HG03196 (cell line): ENCODE results near the gene ABI1.
"Not testable (repeated sequence)": the region's sequence is repeated elsewhere in the genome, so short reads cannot be mapped to it uniquely, and the experiment has no call there.

Source experiments
- ATAC-seq: cut with Tn5 transposase; IDR thresholded peaks from one replicate; pipeline ENCODE4 v1.9.1; 2021; ENCODE audit not compliant: unreplicated experiment

ABI1 gene

DNA sequence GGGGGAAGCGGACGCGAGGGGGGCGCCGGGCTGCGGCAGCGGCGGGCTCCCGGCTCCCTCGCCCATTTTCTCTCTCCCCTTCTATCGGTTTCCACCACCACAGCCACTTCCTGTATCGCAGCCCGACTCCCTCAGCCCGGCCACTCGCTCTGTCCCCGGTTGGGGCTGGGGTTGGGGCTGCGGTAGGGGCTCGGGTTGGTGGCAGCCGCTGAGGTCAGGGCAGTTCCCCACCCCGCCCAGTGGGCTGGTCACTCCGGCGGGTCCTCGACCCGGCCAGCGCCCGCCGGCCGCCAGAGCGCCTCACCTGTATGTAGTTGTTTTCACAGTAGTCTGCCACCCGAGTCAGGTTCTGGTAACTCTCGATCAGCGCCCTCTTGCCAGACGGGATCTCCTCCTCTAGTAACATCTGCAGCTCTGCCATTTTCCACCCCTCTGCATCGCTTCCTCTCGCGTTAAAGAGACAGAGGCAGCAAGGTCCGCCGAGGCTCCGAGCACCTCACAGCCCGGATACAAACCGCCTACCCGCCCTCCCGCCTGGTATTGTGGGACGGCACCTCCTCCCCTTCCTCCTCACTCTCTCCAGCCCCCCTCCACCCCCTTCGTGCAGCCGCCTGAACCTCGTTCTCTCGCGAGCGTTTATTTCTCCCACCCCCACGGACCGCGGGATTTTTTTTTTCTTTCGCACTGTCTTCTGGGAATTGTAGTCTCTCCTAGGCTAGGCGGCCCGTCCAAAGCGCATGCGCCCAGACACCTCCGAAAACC, at the start of gene ABI1:
Gene ABI1 (minus strand): TSS at position 516 of the 762 bp plus-strand sequence. CDS start 95 bp downstream, at position 421.
- ATAC-seq = peak; percentile 66

DNA sequence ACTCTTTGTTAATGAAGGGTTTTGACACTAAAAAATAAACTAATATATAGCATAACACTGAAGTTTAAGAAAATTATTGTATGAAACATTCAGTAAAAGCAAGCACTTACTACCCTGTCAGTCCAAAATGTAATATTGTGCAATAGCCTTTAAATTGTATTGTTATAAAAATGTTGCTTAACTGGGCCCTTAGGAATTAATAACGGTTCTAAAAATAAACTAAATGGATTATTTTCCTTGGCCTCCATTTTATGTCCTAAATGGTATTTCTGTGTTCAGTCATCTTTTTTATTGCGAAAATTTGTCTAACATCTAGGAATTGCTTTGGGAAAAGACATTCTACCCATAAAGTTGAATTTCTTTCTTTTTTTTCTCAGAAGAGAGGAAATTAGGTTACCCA, 49.0 kb upstream of the ABI1 start:
- no peak for ATAC-seq

DNA sequence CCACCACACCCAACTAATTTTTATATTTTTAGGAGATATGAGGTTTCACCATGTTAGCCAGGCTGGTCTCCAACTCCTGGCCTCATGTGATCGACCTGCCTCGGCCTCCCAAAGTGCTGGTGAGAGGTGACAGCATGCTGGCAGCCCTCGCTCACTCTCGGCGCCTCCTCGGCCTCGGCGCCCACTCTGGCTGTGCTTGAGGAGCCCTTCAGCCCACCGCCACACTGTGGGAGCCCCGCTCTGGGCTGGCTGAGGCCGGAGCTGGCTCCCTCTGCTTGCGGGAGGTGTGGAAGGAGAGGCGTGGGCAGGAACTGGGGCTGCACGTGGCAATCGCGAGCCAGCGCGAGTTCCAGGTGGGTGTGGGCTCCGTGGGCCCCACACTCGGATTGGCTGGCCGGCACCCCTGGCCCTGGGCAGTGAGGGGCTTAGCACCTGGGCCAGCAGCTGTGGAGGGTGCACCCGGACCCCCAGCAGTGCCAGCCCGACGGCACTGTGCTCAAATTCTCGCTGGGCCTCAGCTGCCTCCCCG, 44.6 kb upstream of the ABI1 start:
- not testable (repeated sequence) for ATAC-seq

DNA sequence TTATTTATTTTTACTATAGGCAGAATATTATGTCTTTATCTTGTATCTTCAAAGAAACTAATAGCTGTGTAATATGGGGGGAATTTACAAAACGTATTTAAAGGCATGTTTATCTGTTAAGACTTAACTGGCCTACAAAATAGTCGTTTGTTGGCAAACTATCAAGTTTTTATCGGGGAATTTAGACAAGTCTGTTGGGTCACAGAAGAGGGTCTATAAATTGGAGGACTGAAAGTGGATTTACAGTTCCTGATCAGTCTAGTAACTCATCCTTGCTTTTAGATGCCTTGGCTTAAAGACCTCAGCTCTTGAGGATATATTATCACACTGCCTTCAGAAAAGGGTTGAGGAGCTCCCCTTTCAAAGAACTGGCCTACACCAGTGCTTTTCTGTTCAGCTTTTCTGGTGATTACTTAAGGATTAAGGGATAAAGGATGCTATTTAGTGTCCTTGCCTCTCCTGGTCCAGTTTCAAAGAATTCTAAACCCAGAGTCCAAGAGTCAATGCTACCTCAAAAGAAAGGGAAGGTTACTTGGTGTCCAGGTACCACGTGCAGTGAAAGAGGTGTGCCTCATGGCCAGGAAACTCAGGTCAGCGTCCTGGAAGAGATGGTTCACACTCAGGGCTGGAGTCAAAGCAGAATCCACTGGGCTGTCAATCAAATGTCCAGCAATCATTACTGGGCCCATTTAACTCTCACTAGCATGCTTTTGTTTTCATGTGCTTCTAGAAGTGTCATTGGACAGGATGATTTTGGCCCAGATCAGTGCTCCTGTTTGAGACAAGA, 42.9 kb upstream of the ABI1 start:
- ATAC-seq = no peak

DNA sequence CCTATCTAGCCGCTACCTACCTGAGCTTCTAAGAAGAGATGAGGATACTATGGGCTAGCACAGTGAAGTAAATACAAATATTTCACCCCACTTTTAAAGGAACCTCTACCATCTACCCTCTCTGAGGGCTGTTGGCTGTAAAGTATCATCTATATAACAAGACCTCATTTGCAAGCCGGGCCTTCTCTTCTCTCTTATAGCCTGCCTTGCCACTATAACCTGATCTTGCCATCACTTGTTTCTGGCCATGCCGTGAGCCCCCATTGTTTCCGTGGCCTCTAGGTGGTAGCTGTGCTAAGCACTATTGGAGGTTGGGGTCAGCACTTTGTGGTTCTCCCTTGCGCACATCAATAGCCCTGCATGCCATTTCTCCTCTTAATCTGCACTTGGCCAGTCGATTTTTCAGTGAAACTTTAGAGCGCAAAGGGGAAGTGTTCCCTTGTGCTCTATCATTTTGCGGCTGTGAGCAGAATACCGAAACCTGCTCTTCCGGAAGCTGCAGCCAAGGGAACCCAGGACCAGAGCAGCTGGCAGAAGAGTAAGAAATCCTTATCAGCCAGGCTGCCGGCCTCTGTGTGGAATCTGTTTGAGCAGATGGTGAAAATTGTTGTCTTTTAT, 31.7 kb upstream of the ABI1 start:
- ATAC-seq = not testable (repeated sequence)

DNA sequence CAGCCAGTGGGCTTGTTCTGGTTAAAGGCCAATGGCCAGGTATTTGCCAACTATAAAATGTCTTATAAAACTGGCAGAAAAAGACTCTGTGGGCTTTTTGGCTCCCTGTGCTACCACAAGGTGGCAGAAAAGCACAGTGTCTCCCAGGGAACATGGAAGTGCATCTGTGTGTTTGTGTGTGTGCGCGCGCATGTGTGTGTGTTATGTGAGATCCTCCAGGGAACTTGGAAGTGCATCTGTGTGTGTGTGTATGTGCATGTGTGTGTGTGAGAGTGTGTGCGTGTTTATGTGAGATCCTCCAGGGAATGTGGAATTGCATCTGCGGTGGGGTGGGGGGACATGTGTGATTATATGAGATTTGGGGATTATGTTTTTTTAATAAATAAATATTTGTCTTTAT, 30.2 kb upstream of the ABI1 start:
- no peak for ATAC-seq

DNA sequence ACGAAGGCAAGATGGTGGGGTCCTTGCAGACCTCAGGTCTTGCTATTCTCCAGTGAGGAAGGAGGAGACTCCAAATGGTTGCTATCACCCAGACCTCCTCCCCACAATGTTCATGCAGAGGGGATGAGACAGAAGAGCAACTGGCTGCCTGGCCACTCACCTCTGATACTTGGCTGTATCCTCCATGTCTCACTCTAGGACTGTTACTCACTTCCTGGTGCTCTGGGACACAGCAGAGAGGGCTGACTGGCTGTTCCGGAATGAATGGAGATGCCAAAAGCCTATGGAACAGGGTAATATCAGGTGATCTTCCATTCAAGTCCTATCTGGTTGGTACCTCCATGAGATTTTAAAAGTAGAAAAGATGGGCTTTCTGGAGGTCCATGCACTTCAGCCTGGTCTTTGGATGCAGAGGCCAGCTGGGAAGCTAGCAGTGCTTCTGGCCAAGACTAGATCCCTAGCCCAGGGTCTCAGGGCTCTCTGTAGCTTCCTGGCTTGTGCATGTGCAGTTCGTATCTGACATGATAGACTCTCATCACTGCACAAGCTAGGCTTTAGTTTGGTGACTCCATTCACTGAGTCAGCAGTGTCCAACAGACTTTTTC, 27.0 kb upstream of the ABI1 start:
- ATAC-seq = no peak

GRCh38 chr10:26881600-26882331, 21.0 kb upstream of the ABI1 start:
- ATAC-seq = no peak

GRCh38 chr10:26879744-26880143, 19.0 kb upstream of the ABI1 start:
- ATAC-seq = no peak

GRCh38 chr10:26870766-26871165, 10.0 kb upstream of the ABI1 start:
- no peak for ATAC-seq

GRCh38 chr10:26869528-26869927, 8.8 kb upstream of the ABI1 start:
- ATAC-seq = no peak

DNA sequence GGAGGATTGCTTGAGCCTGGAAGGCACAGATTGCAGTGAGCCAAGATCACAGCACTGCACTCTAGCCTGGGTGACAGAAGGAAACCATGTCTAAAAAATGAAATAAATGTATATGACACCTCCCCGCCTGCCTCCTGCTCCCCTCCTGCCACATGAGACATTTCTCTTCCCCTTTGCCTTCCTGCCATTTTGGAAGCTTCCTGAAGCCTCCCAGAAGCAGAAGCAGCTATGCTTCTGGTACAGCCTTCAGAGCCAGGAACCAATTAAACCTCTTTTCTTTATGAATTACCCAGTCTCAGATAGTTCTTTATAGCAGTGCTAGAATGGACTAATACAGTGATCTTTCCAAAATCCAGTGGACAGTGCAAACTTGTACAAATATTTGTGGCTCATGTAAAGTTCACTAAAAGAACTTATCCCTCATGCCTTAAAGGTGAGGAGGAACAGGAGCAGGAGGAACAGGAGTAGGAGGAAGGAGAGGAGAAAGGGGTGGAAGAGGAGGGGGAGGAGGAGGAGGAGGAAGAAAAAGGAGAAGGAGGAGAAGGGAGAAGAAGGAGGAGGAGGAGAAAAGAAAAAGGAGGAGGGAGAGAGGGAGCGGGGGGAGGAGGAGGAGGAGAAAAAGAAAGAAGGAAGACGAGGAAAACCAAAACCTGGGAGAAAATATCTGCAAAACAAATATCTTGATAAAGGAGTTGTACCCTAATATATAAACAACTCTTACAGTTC, 2.8 kb upstream of the ABI1 start:
- no peak for ATAC-seq

DNA sequence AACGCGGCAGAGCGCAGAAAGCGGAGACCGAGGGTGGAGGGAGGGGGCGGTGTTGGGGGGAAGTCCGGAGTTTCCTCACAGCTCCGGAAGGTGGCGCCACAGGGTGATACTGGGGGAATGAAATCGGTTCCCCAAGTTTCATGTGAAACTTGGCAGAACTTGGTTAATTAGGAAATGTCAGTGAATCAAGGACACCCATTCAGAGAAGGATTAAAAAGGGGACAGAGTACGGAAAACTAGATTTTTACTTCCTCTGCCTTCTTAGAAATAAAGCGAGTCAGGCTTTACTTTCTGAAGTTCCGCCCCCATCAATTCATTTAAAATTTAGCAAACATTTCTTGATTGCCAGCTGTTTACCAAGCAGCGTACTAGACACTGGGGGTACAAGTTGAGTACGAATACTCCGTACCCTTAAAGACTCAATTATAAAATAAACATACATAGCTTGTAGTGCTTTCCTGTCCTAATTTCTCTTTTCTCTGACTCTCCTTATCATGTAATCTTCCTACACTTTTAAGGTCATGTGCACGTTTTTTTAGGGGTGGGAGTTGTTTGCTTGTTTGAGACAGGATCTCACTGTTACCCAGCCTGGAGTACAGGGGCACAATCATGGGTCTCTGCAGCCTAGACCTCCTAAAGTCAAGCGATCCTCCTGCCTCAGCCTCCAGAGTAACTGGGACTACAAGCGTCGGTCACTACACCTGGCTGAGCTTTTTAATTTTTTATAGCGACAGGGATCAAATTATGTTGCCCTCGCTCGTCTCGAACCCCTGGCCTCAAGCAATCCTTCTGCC, 644 bp upstream of the ABI1 start:
- no peak for ATAC-seq

- ATAC-seq = peak; percentile 24
Observed at GRCh38 chr10:26860102-26860442, 686 bp downstream of the ABI1 start.

DNA sequence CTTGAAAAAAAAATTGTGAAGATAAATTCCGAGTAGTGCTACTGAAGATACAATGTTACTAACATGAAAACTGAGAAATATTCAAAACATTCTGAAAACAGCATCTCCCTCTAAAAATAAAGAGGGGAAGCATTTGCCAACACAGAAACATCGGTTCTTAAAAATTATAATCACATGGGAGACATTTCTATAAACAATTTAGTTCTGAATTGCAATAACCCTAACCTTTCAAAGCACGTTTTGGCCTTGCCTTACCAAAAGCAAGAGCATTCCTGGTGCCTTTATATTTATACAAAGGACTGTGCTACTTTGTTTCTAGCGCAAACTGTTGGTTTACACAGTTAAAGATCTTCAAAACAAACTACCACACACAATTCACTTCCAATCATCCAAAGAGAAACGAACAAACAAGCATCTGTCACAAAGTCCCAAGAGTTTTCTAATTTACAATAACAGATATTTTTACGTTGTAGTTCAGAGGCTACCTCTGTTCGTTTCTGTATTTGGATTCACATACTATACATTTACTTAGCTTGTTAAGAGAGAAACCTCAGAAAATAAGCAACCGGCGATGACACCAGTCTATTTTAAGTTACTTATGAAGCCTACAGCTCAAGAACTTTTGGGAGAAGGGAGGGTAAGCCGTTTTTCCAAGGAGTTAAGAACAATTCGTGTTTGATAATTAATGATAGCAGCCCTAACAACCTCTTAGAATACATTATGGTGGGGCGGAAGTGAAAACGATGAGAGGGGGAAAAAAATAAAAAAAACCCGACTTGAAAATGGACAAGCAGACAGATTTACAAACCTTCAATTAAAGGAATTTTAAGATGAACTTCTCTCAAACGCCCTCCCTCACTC, 1.3 kb downstream of the ABI1 start:
- no peak for ATAC-seq

- no peak for ATAC-seq
Observed at GRCh38 chr10:26858707-26859034, 2.1 kb downstream of the ABI1 start.

DNA sequence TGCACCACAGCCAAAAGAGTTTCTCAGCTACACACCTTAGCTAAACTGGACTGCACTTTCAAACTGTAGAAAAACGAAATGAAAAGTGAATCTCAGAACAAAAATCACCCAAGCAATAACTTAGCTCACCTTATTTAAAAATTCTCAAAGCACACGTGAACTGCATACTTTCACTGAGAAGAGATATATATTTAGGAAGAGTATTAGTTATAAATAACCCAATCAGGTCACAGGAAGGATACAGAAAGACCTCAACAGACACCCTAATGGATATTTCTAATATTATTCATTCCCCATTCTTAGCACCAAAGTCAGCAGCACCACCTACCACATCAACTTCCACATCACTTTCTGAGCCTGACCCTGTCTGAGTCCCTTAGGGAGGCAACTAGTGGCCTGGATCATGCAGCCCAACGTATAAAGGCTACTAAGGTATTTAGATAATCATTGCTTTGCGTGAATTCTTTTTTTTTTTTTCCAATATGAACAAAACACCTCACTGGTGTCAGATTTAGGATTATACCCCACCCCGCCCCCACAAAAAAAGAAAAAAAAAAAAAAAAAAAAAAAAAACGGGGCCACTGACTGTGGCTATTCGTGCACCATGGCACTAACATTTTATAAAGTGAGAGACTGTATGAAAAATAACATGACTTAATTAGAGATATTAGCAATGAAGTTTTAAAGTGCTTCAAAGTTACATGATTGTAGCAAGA, 2.6 kb downstream of the ABI1 start:
- peak; percentile 25 for ATAC-seq

DNA sequence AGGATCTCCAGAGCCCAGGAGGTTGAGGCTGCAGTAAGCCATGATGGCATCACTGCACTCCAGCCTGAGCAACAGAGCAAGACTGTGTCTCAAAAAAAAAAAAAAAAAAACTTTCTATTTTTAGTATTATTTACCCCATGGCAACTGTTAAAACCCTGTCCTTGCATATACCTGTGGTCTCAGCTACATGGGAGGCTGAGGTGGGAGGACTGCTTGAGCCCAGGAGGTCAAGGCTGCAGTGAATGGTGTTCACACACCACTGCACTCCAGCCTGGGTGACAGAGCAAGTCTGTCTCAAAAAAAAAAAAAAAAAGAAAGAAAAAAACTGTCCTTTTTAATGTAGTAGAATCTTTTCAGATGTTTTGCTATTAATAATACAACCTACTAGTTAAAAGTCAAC, 3.2 kb downstream of the ABI1 start:
- peak; percentile 9 for ATAC-seq
